Activated CD4-positive, alpha-beta T cell treated with anti-CD3 and anti-CD28 coated beads for 36 hours (primary cell): Measurements from ENCODE around the gene FCMR. TPM values are rescaled to one million over a fixed set of nuclear protein-coding genes. Genes with fewer than 3 reads are reported as not detected.

Source experiments
- ATAC-seq: fragments of 200-7000 bp; cut with Tn5 transposase; one replicate; pipeline ENCODE4 v1.10.0; 2021; ENCODE audit warnings: mild to moderate bottlenecking, moderate library complexity
- CTCF ChIA-PET: fragments of 350-600 bp; sonication (Branson Sonifier 250); formaldehyde crosslinking; loops from one replicate; lab custom pipeline; 2021; ENCODE audit warnings: antibody characterized with exemption; lab: Charles Lee
- POLR2A ChIA-PET: fragments of 350-600 bp; sonication (Branson Sonifier 250); formaldehyde crosslinking; loops from one replicate; lab custom pipeline; 2021; ENCODE audit warnings: antibody characterized with exemption, inconsistent platforms; lab: Charles Lee
- DNase-seq: peaks from one replicate; pipeline ENCODE4 v3.0.0-alpha.2; 2020
- H3K27ac Mint-ChIP-seq: one replicate; pipeline ENCODE4 v1.8.0; 2021; ENCODE audit warnings: mixed read lengths
- H3K27me3 Mint-ChIP-seq: one replicate; pipeline ENCODE4 v1.8.0; 2021; ENCODE audit warnings: mixed read lengths
- H3K36me3 Mint-ChIP-seq: one replicate; pipeline ENCODE4 v1.8.0; 2021; ENCODE audit warnings: low read depth, mixed read lengths
- H3K4me1 Mint-ChIP-seq: one replicate; pipeline ENCODE4 v1.8.0; 2021; ENCODE audit warnings: mixed read lengths
- H3K4me3 Mint-ChIP-seq: one replicate; pipeline ENCODE4 v1.8.0; 2021; ENCODE audit warnings: mild to moderate bottlenecking, moderate library complexity, mixed read lengths
- H3K9me3 Mint-ChIP-seq: one replicate; pipeline ENCODE4 v1.8.0; 2021; ENCODE audit warnings: low read depth, mixed read lengths
- intact Hi-C, 2 experiments: fragments of 100-400 bp; cut with DNase I in 1 of 2; cut with micrococcal nuclease in 1 of 2; formaldehyde crosslinking; loops; one replicate each; pipeline versions ENCODE4 v1.14.2 to v1.15.1; 2022 to 2024; cut with DNase I, micrococcal nuclease
- total RNA-seq, 2 experiments: library from RNA; stranded (reverse); gene quantifications; one replicate each; pipeline ENCODE4 v1.2.3, GENCODE V29; 2021

FCMR gene
- total RNA-seq: 10 to 100 TPM; 41.6 to 49.3 TPM

GRCh38 chr1:206921772-206922265 is at the start of gene FCMR:
FCMR (minus strand) TSS chr1:206921941; CDS start chr1:206921854, 87 bp downstream.
- Mint-ChIP-seq H3K36me3 (peaks cover 22% of the 10 kb centered on the region), H3K4me1 (peaks cover 34% of the 10 kb centered on the region), H3K27me3 (no peaks in the 10 kb centered on the region), H3K9me3 (no peaks in the 10 kb centered on the region), H3K27ac (no peak within 1 kb of the TSS), H3K4me3 (no peak within 1 kb of the TSS)
- ChIA-PET CTCF (interaction anchor here (0.6 to 12.9 kb wide), 24 partner anchors 9 to 576 kb away, joined by 3 to 306 read pairs (median 3); partner anchors contain the start of genes EIF2D, IL20 and PFKFB2), POLR2A (interaction anchor here (1.5 kb wide), 1 partner anchor 25 kb away, joined by 4 read pairs; the partner anchor contains the start of gene IL24)
- ATAC-seq (peak; percentile 10), DNase-seq (peak; percentile 50)
- intact Hi-C loops: loop anchor here in 1 of 2 experiments (10.0 kb wide), 1 partner anchor 403 kb away; the partner anchor contains the start of gene CD55

- intact Hi-C loops: no loop called here
- ATAC-seq: no peak
- Mint-ChIP-seq H3K4me1 (peaks cover 21% of the 10 kb centered on the region), H3K27ac (no peak overlapping the region), H3K27me3 (no peaks in the 10 kb centered on the region), H3K9me3 (no peaks in the 10 kb centered on the region), H3K4me3 (no peak overlapping the region), H3K36me3 (no peaks in the 10 kb centered on the region)
- POLR2A ChIA-PET: no interaction called here
- CTCF ChIA-PET: interaction anchor here (0.8 to 8.0 kb wide), 3 partner anchors 11 to 35 kb away, joined by 3 to 64 read pairs (median 17); no protein-coding TSS in a partner anchor
- no peak for DNase-seq
These were observed 49.4 kb upstream of the FCMR start for GRCh38 chr1:206971029-206971655.

- no peak within 1 kb of the TSS for H3K4me3 Mint-ChIP-seq
- ChIA-PET POLR2A (no interaction called here), CTCF (interaction anchor here (0.7 to 8.0 kb wide), 4 partner anchors 11 to 342 kb away, joined by 3 to 64 read pairs (median 10); no protein-coding TSS in a partner anchor)
- no peaks in the 10 kb centered on the region for H3K9me3 Mint-ChIP-seq
- no peak within 1 kb of the TSS for H3K27ac Mint-ChIP-seq
- H3K4me1 Mint-ChIP-seq: peaks cover 21% of the 10 kb centered on the region
- ATAC-seq (no peak), DNase-seq (no peak)
- no peaks in the 10 kb centered on the region for H3K36me3 Mint-ChIP-seq
- H3K27me3 Mint-ChIP-seq: no peaks in the 10 kb centered on the region
- intact Hi-C loops: no loop called here
These were observed 48.7 kb upstream of the FCMR start, which contains the start of gene FCAMR for GRCh38 chr1:206970446-206970845. FCAMR (minus strand) TSS chr1:206970460; CDS start chr1:206970125, 335 bp downstream.

GRCh38 chr1:206969090-206969489 is 47.3 kb upstream of the FCMR start:
- no peak for DNase-seq
- POLR2A ChIA-PET: no interaction called here
- intact Hi-C loops: no loop called here
- CTCF ChIA-PET: interaction anchor here (0.6 to 8.0 kb wide), 4 partner anchors 13 to 310 kb away, joined by 3 to 64 read pairs (median 11); no protein-coding TSS in a partner anchor
- peaks cover 21% of the 10 kb centered on the region for H3K4me1 Mint-ChIP-seq
- H3K27me3 Mint-ChIP-seq: no peaks in the 10 kb centered on the region
- no peak for ATAC-seq
- H3K9me3 Mint-ChIP-seq: no peaks in the 10 kb centered on the region
- H3K36me3 Mint-ChIP-seq: no peaks in the 10 kb centered on the region
- no peak overlapping the region for H3K4me3 Mint-ChIP-seq
- no peak overlapping the region for H3K27ac Mint-ChIP-seq

- Mint-ChIP-seq H3K27ac (peak overlapping the region; percentile 40), H3K9me3 (no peaks in the 10 kb centered on the region), H3K36me3 (no peaks in the 10 kb centered on the region), H3K27me3 (no peaks in the 10 kb centered on the region), H3K4me3 (no peak overlapping the region), H3K4me1 (peaks cover 32% of the 10 kb centered on the region)
- no peak for DNase-seq
- intact Hi-C loops: no loop called here
- ChIA-PET POLR2A (no interaction called here), CTCF (interaction anchor here (0.6 to 8.0 kb wide), 2 partner anchors 14 to 335 kb away, joined by 4 to 64 read pairs; no protein-coding TSS in a partner anchor)
- ATAC-seq: peak; percentile 64
These were observed 45.5 kb upstream of the FCMR start for GRCh38 chr1:206967096-206967849.

GRCh38 chr1:206965781-206966180 is 44.0 kb upstream of the FCMR start:
- Mint-ChIP-seq H3K36me3 (no peaks in the 10 kb centered on the region), H3K4me3 (no peak overlapping the region), H3K27me3 (no peaks in the 10 kb centered on the region), H3K27ac (no peak overlapping the region), H3K4me1 (peaks cover 36% of the 10 kb centered on the region), H3K9me3 (no peaks in the 10 kb centered on the region)
- DNase-seq (no peak), ATAC-seq (no peak)
- POLR2A ChIA-PET: no interaction called here
- CTCF ChIA-PET: interaction anchor here (0.6 to 1.3 kb wide), 6 partner anchors 16 to 101 kb away, joined by 3 to 6 read pairs (median 4); partner anchors contain the start of gene IL20
- intact Hi-C loops: no loop called here

- no peak for ATAC-seq
- peaks cover 36% of the 10 kb centered on the region for H3K4me1 Mint-ChIP-seq
- ChIA-PET POLR2A (no interaction called here), CTCF (interaction anchor here (1.2 kb wide), 1 partner anchor 9 kb away, joined by 4 read pairs; no protein-coding TSS in a partner anchor)
- H3K9me3 Mint-ChIP-seq: no peaks in the 10 kb centered on the region
- no peak overlapping the region for H3K27ac Mint-ChIP-seq
- intact Hi-C loops: loop anchor here in 1 of 2 experiments (2.0 kb wide), 1 partner anchor 13 kb away; no protein-coding TSS in a partner anchor
- no peaks in the 10 kb centered on the region for H3K27me3 Mint-ChIP-seq
- no peak overlapping the region for H3K4me3 Mint-ChIP-seq
- DNase-seq: no peak
- H3K36me3 Mint-ChIP-seq: no peaks in the 10 kb centered on the region
These were observed 42.0 kb upstream of the FCMR start for GRCh38 chr1:206963740-206964139.

GRCh38 chr1:206963119-206963712 is 41.5 kb upstream of the FCMR start:
- H3K4me3 Mint-ChIP-seq: no peak overlapping the region
- intact Hi-C loops: loop anchor here in 1 of 2 experiments (2.0 kb wide), 1 partner anchor 14 kb away; no protein-coding TSS in a partner anchor
- no peak for DNase-seq
- no peak for ATAC-seq
- no peak overlapping the region for H3K27ac Mint-ChIP-seq
- H3K36me3 Mint-ChIP-seq: no peaks in the 10 kb centered on the region
- CTCF ChIA-PET: interaction anchor here (0.6 to 2.1 kb wide), 6 partner anchors 9 to 986 kb away, joined by 3 to 8 read pairs (median 4); partner anchors contain the start of gene FCMR
- POLR2A ChIA-PET: no interaction called here
- H3K9me3 Mint-ChIP-seq: no peaks in the 10 kb centered on the region
- H3K27me3 Mint-ChIP-seq: no peaks in the 10 kb centered on the region
- H3K4me1 Mint-ChIP-seq: peaks cover 32% of the 10 kb centered on the region

- DNase-seq (no peak), ATAC-seq (peak; percentile 63)
- Mint-ChIP-seq H3K4me3 (no peak overlapping the region), H3K9me3 (no peaks in the 10 kb centered on the region), H3K4me1 (peaks cover 23% of the 10 kb centered on the region), H3K27ac (no peak overlapping the region), H3K27me3 (no peaks in the 10 kb centered on the region), H3K36me3 (no peaks in the 10 kb centered on the region)
- intact Hi-C loops: loop anchor here in 1 of 2 experiments (2.0 kb wide), 1 partner anchor 15 kb away; no protein-coding TSS in a partner anchor
- POLR2A ChIA-PET: no interaction called here
- CTCF ChIA-PET: interaction anchor here (0.7 to 2.1 kb wide), 5 partner anchors 20 to 469 kb away, joined by 3 to 8 read pairs (median 3); partner anchors contain the start of gene FCMR
These were observed 40.5 kb upstream of the FCMR start for GRCh38 chr1:206962272-206962671.

GRCh38 chr1:206961668-206962067 is 39.9 kb upstream of the FCMR start:
- no peaks in the 10 kb centered on the region for H3K9me3 Mint-ChIP-seq
- CTCF ChIA-PET: interaction anchor here (0.7 to 2.1 kb wide), 5 partner anchors 15 to 468 kb away, joined by 3 to 8 read pairs (median 3); no protein-coding TSS in a partner anchor
- ATAC-seq: no peak
- H3K27me3 Mint-ChIP-seq: no peaks in the 10 kb centered on the region
- H3K4me1 Mint-ChIP-seq: peaks cover 17% of the 10 kb centered on the region
- no peak for DNase-seq
- POLR2A ChIA-PET: no interaction called here
- intact Hi-C loops: loop anchor here in 1 of 2 experiments (2.0 kb wide), 1 partner anchor 15 kb away; no protein-coding TSS in a partner anchor
- no peak overlapping the region for H3K27ac Mint-ChIP-seq
- H3K36me3 Mint-ChIP-seq: no peaks in the 10 kb centered on the region
- no peak overlapping the region for H3K4me3 Mint-ChIP-seq
